ENCODE measurements around the gene MACF1.

MACF1 gene

GRCh38 chr1:39328095-39328494 is 123.6 kb downstream of the MACF1 start:
- Histone ChIP-seq H3K4me1 (ENCODE audit: low read depth, poor library complexity, severe bottlenecking) (no peaks in the 10 kb centered on the region), H3K4me3 (IDR thresholded peaks at IDR 0.05; ENCODE audit: insufficient read depth, low read depth, low read length) (no peak overlapping the region), H3K36me3 (ENCODE audit: insufficient read depth) (0 out of 2 replicates have a peak, but pooled peaks cover under 1% of the 10 kb centered on the region), H3K9ac (no peak overlapping the region), H4K20me1 (ENCODE audit: insufficient read depth) (no peaks in the 10 kb centered on the region), H2AFZ (ENCODE audit: low read depth) (no peak overlapping the region), H3K4me2 (no peak overlapping the region), H3K27ac (no peak overlapping the region), H3K79me2 (ENCODE audit: insufficient read depth, low read depth) (no peaks in the 10 kb centered on the region), H3K27me3 (ENCODE audit: insufficient read depth, low read depth) (no peaks in the 10 kb centered on the region)
- no peak for TF ChIP-seq CTCF (conservative IDR thresholded peaks at IDR 0.05; ENCODE audit: low read depth, low read length)

- no peak for TF ChIP-seq CTCF (conservative IDR thresholded peaks at IDR 0.05; ENCODE audit: low read depth, low read length)
- Histone ChIP-seq H3K27ac (no peak overlapping the region), H3K27me3 (ENCODE audit: insufficient read depth, low read depth) (no peaks in the 10 kb centered on the region), H3K4me3 (IDR thresholded peaks at IDR 0.05; ENCODE audit: insufficient read depth, low read depth, low read length) (no peak overlapping the region), H3K79me2 (ENCODE audit: insufficient read depth, low read depth) (no peaks in the 10 kb centered on the region), H3K36me3 (ENCODE audit: insufficient read depth) (no peaks in the 10 kb centered on the region), H3K9ac (no peak overlapping the region), H4K20me1 (ENCODE audit: insufficient read depth) (no peaks in the 10 kb centered on the region), H3K4me2 (no peak overlapping the region), H2AFZ (ENCODE audit: low read depth) (no peak overlapping the region), H3K4me1 (ENCODE audit: low read depth, poor library complexity, severe bottlenecking) (no peaks in the 10 kb centered on the region)
Observed at GRCh38 chr1:39328586-39329121, 124.2 kb downstream of the MACF1 start.

- Histone ChIP-seq H3K4me2 (no peak overlapping the region), H3K27me3 (ENCODE audit: insufficient read depth, low read depth) (no peaks in the 10 kb centered on the region), H4K20me1 (ENCODE audit: insufficient read depth) (no peaks in the 10 kb centered on the region), H3K4me1 (ENCODE audit: low read depth, poor library complexity, severe bottlenecking) (no peaks in the 10 kb centered on the region), H3K4me3 (IDR thresholded peaks at IDR 0.05; ENCODE audit: insufficient read depth, low read depth, low read length) (no peak overlapping the region), H3K36me3 (ENCODE audit: insufficient read depth) (no peaks in the 10 kb centered on the region), H3K9ac (no peak overlapping the region), H3K79me2 (ENCODE audit: insufficient read depth, low read depth) (no peaks in the 10 kb centered on the region), H3K27ac (no peak overlapping the region), H2AFZ (ENCODE audit: low read depth) (no peak overlapping the region)
- no peak for TF ChIP-seq CTCF (conservative IDR thresholded peaks at IDR 0.05; ENCODE audit: low read depth, low read length)
Observed at GRCh38 chr1:39331647-39332046, 127.2 kb downstream of the MACF1 start.

- no peaks in the 10 kb centered on the region for H3K36me3 ChIP-seq (ENCODE audit: insufficient read depth)
- no peak overlapping the region for H3K9ac ChIP-seq
- TF ChIP-seq CTCF (conservative IDR thresholded peaks at IDR 0.05; ENCODE audit: low read depth, low read length) = no peak
- H2AFZ ChIP-seq (ENCODE audit: low read depth) = no peak overlapping the region
- no peak overlapping the region for H3K27ac ChIP-seq
- no peaks in the 10 kb centered on the region for H4K20me1 ChIP-seq (ENCODE audit: insufficient read depth)
- H3K27me3 ChIP-seq (ENCODE audit: insufficient read depth, low read depth) = no peaks in the 10 kb centered on the region
- H3K4me1 ChIP-seq (ENCODE audit: low read depth, poor library complexity, severe bottlenecking) = no peaks in the 10 kb centered on the region
- no peaks in the 10 kb centered on the region for H3K79me2 ChIP-seq (ENCODE audit: insufficient read depth, low read depth)
- no peak overlapping the region for H3K4me3 ChIP-seq (IDR thresholded peaks at IDR 0.05; ENCODE audit: insufficient read depth, low read depth, low read length)
- H3K4me2 ChIP-seq = no peak overlapping the region
Observed at GRCh38 chr1:39332291-39332690, 127.8 kb downstream of the MACF1 start.

Measured in KMS-11 (cell line).